D341Med (cell line): Measurements from ENCODE around the gene NALCN.

Experiments
- DNase-seq: peaks from one replicate; pipeline ENCODE4 v3.0.0; 2012; ENCODE audit warnings: low spot score

The NALCN gene

GRCh38 chr13:101204270-101205020 is 211.9 kb downstream of the NALCN start:
- no peak for DNase-seq

GRCh38 chr13:101202590-101202989 is 213.7 kb downstream of the NALCN start:
- DNase-seq = no peak

- no peak for DNase-seq
These were observed 225.3 kb downstream of the NALCN start for GRCh38 chr13:101190976-101191375.

GRCh38 chr13:101190337-101190736 is 226.0 kb downstream of the NALCN start:
- DNase-seq = no peak

GRCh38 chr13:101185606-101186005 is 230.7 kb downstream of the NALCN start:
- no peak for DNase-seq

GRCh38 chr13:101181076-101181685 is 235.1 kb downstream of the NALCN start:
- DNase-seq = no peak

GRCh38 chr13:101179021-101179420 is 237.3 kb downstream of the NALCN start:
- no peak for DNase-seq

- DNase-seq = no peak
These were observed 237.9 kb downstream of the NALCN start for GRCh38 chr13:101178406-101178805.

- DNase-seq = no peak
These were observed 246.0 kb downstream of the NALCN start for GRCh38 chr13:101170306-101170705.

GRCh38 chr13:101157261-101157660 is 259.0 kb downstream of the NALCN start:
- no peak for DNase-seq

GRCh38 chr13:101155920-101156319 is 260.4 kb downstream of the NALCN start:
- no peak for DNase-seq

- no peak for DNase-seq
These were observed 264.1 kb downstream of the NALCN start for GRCh38 chr13:101152184-101152583.

- no peak for DNase-seq
These were observed 265.3 kb downstream of the NALCN start for GRCh38 chr13:101150998-101151397.

- peak; percentile 41 for DNase-seq
These were observed 266.4 kb downstream of the NALCN start for GRCh38 chr13:101149735-101150384.

GRCh38 chr13:101146101-101146898 is 270.0 kb downstream of the NALCN start:
- no peak for DNase-seq

- DNase-seq = no peak
These were observed 271.4 kb downstream of the NALCN start for GRCh38 chr13:101144808-101145419.

GRCh38 chr13:101140936-101141335 is 275.4 kb downstream of the NALCN start:
- no peak for DNase-seq

GRCh38 chr13:101140087-101140770 is 276.1 kb downstream of the NALCN start:
- no peak for DNase-seq

GRCh38 chr13:101139081-101139480 is 277.2 kb downstream of the NALCN start:
- no peak for DNase-seq

- peak; percentile 45 for DNase-seq
These were observed 288.5 kb downstream of the NALCN start for GRCh38 chr13:101127741-101128353.

- no peak for DNase-seq
These were observed 293.3 kb downstream of the NALCN start for GRCh38 chr13:101123028-101123427.
